Liver (tissue), 9 donors: Measurements from ENCODE around the gene ABLIM2. TPM values are rescaled to one million over a fixed set of nuclear protein-coding genes. Genes with fewer than 3 reads are reported as not detected.
"Not testable (repeated sequence)": the region's sequence is repeated elsewhere in the genome, so short reads cannot be mapped to it uniquely, and the experiment has no call there.

Experiments
- DNase-seq: peaks from one replicate; pipeline ENCODE4 v3.0.0-alpha.2; 2017; ENCODE audit warnings: low spot score
- H3K27ac ChIP-seq, 2 donors: one replicate each; pipeline ENCODE4 v1.7.0; 2013; ENCODE audit warnings: inconsistent platforms in 2 of 2, low read length in 2 of 2, control low read depth in 1 of 2, low read depth in 1 of 2, mild to moderate bottlenecking in 1 of 2
- H3K27me3 ChIP-seq, 4 donors: one replicate each; pipeline versions ENCODE4 v1.6.1 to v1.7.0; 2013; ENCODE audit warnings: low read length in 3 of 4, inconsistent platforms in 1 of 4, mild to moderate bottlenecking in 1 of 4, moderate library complexity in 1 of 4; ENCODE audit not compliant: control insufficient read depth in 4 of 4, insufficient read depth in 4 of 4
- H3K36me3 ChIP-seq, 4 donors: one replicate each; pipeline versions ENCODE4 v1.6.1 to v1.7.0; 2013; ENCODE audit warnings: low read length in 3 of 4, mild to moderate bottlenecking in 3 of 4, low read depth in 1 of 4, moderate library complexity in 1 of 4; ENCODE audit not compliant: control insufficient read depth in 4 of 4, insufficient read depth in 3 of 4
- H3K4me1 ChIP-seq, 4 donors: one replicate each; pipeline versions ENCODE4 v1.6.1 to v1.7.0; 2013; ENCODE audit warnings: low read length in 3 of 4, mild to moderate bottlenecking in 3 of 4, moderate library complexity in 1 of 4; ENCODE audit not compliant: control insufficient read depth in 4 of 4, insufficient read depth in 4 of 4
- H3K4me3 ChIP-seq, 3 donors: one replicate each; pipeline versions ENCODE4 v1.6.1 to v1.7.0; 2013; ENCODE audit warnings: low read length in 3 of 3, control low read depth in 1 of 3, low read depth in 1 of 3, mild to moderate bottlenecking in 1 of 3
- H3K9ac ChIP-seq, 2 donors: one replicate each; pipeline ENCODE4 v1.7.0; 2013; ENCODE audit warnings: low read length in 2 of 2, mild to moderate bottlenecking in 2 of 2, moderate library complexity in 2 of 2, control low read depth in 1 of 2, low read depth in 1 of 2
- H3K9me3 ChIP-seq, 4 donors: one replicate each; pipeline versions ENCODE4 v1.6.1 to v1.7.0; 2013; ENCODE audit warnings: low read length in 3 of 4; ENCODE audit not compliant: control insufficient read depth in 4 of 4
- ATF3 ChIP-seq: IDR thresholded peaks from 2 replicates; pipeline ENCODE4 v1.6.1; 2016; ENCODE audit warnings: antibody characterized with exemption
- EGR1 ChIP-seq, 2 donors: IDR thresholded peaks; 2 replicates each; pipeline ENCODE4 v1.6.1; 2016 to 2018; ENCODE audit warnings: antibody characterized with exemption in 2 of 2, low read depth in 2 of 2
- FOXA1 ChIP-seq: IDR thresholded peaks from 2 replicates; pipeline ENCODE4 v1.6.1; 2016; ENCODE audit warnings: antibody characterized with exemption
- FOXA2 ChIP-seq: IDR thresholded peaks from 2 replicates; pipeline ENCODE4 v1.6.1; 2016; ENCODE audit warnings: antibody characterized with exemption
- GABPA ChIP-seq, 2 donors: IDR thresholded peaks in 1 of 2; conservative IDR thresholded peaks in 1 of 2; 2 replicates each; pipeline ENCODE4 v1.6.1; 2016; ENCODE audit warnings: antibody characterized with exemption in 2 of 2, mild to moderate bottlenecking in 1 of 2, moderate library complexity in 1 of 2
- HNF4A ChIP-seq, 2 donors: conservative IDR thresholded peaks; 2 replicates each; pipeline ENCODE4 v1.6.1; 2016; ENCODE audit warnings: antibody characterized with exemption in 2 of 2, mild to moderate bottlenecking in 2 of 2
- HNF4G ChIP-seq: IDR thresholded peaks from 2 replicates; pipeline ENCODE4 v1.6.1; 2016; ENCODE audit warnings: antibody characterized with exemption
- JUND ChIP-seq, 2 donors: IDR thresholded peaks; 2 replicates each; pipeline ENCODE4 v1.6.1; 2016; ENCODE audit warnings: antibody characterized with exemption in 2 of 2
- MAX ChIP-seq: IDR thresholded peaks from 2 replicates; pipeline ENCODE4 v1.6.1; 2016; ENCODE audit warnings: antibody characterized with exemption
- NR2F2 ChIP-seq: IDR thresholded peaks from 2 replicates; pipeline ENCODE4 v1.6.1; 2016; ENCODE audit warnings: antibody characterized with exemption
- RAD21 ChIP-seq, 2 donors: IDR thresholded peaks; 2 replicates each; pipeline ENCODE4 v1.6.1; 2016; ENCODE audit warnings: antibody characterized with exemption in 2 of 2, mild to moderate bottlenecking in 2 of 2
- RXRA ChIP-seq, 2 donors: IDR thresholded peaks; 2 replicates each; pipeline ENCODE4 v1.6.1; 2017 to 2018; ENCODE audit warnings: antibody characterized with exemption in 2 of 2, mild to moderate bottlenecking in 1 of 2
- SP1 ChIP-seq: IDR thresholded peaks from 2 replicates; pipeline ENCODE4 v1.6.1; 2018; ENCODE audit warnings: antibody characterized with exemption, mild to moderate bottlenecking
- TAF1 ChIP-seq: conservative IDR thresholded peaks from 2 replicates; pipeline ENCODE4 v1.6.1; 2016; ENCODE audit warnings: antibody characterized with exemption, mild to moderate bottlenecking
- YY1 ChIP-seq: IDR thresholded peaks from 2 replicates; pipeline ENCODE4 v1.6.1; 2016; ENCODE audit warnings: antibody characterized with exemption, mild to moderate bottlenecking
- WGBS: extraction: QIAGEN DNeasy Blood & Tissue Kit; methylation state at CpG from one replicate; pipeline ENCODE4 v1.1.7; 2013; 5-methylcytosine and 5-hydroxymethylcytosine counted together
- polyA plus RNA-seq, 2 donors: library from polyadenylated mRNA; stranded (reverse) in 1 of 2; unstranded in 1 of 2; fragments of 200-250 nt in 1 of 2; fragments of >200 nt in 1 of 2; fragmentation: Nextera tagmentation in 1 of 2; extraction: Ambion mirVana in 1 of 2; gene quantifications; one replicate each; pipeline versions ENCODE4 v1.2.1 to v1.2.3, GENCODE V29; 2013 to 2015
- total RNA-seq, 2 donors: library from RNA; depleted of rRNA; stranded (reverse); fragments of >200 nt; gene quantifications; one replicate each; pipeline ENCODE4 v1.2.3, GENCODE V29; 2014
- TF ChIP-seq, protein P1 (sequence below): fragments of 150-350 bp; IDR thresholded peaks from 2 replicates; pipeline ENCODE4 v1.5.1; 2017; ENCODE audit warnings: improper control_type of control experiment, low read depth, low read length; ENCODE audit not compliant: missing input control
- TF ChIP-seq, protein P2 (sequence below): IDR thresholded peaks from 2 replicates; pipeline ENCODE4 v1.6.1; 2016; ENCODE audit warnings: antibody characterized with exemption, mild to moderate bottlenecking
- TF ChIP-seq, protein P3 (sequence below): IDR thresholded peaks from 2 replicates; pipeline ENCODE4 v1.6.1; 2016; ENCODE audit warnings: antibody characterized with exemption
- donor health status: healthy.
- donor health status: healthy.
- donor health status: healthy.
- donor health status: healthy.
- donor health status: healthy.

ABLIM2 gene
- total and polyA plus RNA-seq, 4 donors: 0.75 to 2.5 (median 0.93) TPM

DNA sequence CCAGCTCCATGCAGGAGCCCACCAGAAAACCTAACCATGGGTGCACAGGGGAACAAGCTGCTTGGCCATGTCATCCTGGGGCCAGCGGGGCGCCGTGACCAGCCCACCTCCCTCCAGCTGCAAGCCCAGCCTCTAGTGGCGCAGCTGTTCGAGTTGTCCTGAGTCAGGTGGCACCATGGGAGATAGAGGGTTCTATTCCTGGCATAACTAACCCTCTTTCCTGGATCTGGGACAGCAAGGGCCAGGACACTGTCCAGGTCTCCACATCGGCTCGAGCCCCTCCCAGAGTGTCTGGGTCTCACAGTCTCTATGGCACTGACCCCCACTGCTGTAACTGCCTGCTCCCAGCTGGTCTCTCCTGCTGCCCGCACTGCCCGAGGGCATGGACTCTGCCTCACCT is 16.7 kb downstream of the ABLIM2 start (continued):
- TF ChIP-seq SP1: no peak
- no peak for TF ChIP-seq HNF4A (conservative IDR thresholded peaks at IDR 0.05)
- no peak for TF ChIP-seq JUND (IDR thresholded peaks at IDR 0.05)
- no peak for TF ChIP-seq RXRA (IDR thresholded peaks at IDR 0.05)
- no peak for TF ChIP-seq FOXA1

DNA sequence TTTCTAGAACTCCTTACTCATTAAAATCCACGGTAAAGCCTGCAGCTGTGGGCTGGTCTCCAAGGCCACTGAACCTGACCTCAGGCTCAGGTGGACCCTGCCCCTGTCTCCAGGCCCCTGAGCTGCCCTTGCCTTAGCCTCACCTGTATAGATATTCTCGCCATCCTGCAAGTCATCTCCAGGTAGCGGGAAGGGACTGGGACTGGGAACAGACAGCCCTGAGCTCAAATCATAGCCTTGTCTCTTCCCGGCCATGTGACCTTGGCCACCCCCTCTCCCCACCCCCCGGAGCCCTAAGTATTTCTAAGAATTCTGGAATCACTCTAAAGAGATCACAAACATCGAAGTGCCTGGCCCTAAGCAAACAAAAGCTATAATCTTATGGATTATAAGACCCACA is 17.7 kb downstream of the ABLIM2 start:
- Histone ChIP-seq H3K36me3 (no peaks in the 10 kb centered on the region), H3K9me3 (no peaks in the 10 kb centered on the region), H3K9ac (no peak overlapping the region), H3K4me1 (peaks cover 4 to 20% (median 16%) of the 10 kb centered on the region in 4 donors), H3K4me3 (no peak overlapping the region), H3K27ac (no peak overlapping the region), H3K27me3 (no peaks in the 10 kb centered on the region)
- WGBS: 81% methylated on average over 6 of the region's 6 CpGs
- DNase-seq: no peak
- TF ChIP-seq FOXA1 (no peak), JUND (IDR thresholded peaks at IDR 0.05) (no peak), HNF4G (no peak), SP1 (no peak), NR2F2 (no peak), TAF1 (no peak), HNF4A (conservative IDR thresholded peaks at IDR 0.05) (no peak), FOXA2 (no peak), GABPA (IDR thresholded peaks at IDR 0.05 in 1 of 2, conservative IDR thresholded peaks at IDR 0.05 in 1 of 2) (no peak), ATF3 (no peak), RXRA (IDR thresholded peaks at IDR 0.05) (no peak), YY1 (no peak), EGR1 (IDR thresholded peaks at IDR 0.05; ENCODE audit: low read depth in 2 of 2) (no peak), RAD21 (IDR thresholded peaks at IDR 0.05) (no peak), MAX (no peak)
- TF ChIP-seq, protein P1, sequence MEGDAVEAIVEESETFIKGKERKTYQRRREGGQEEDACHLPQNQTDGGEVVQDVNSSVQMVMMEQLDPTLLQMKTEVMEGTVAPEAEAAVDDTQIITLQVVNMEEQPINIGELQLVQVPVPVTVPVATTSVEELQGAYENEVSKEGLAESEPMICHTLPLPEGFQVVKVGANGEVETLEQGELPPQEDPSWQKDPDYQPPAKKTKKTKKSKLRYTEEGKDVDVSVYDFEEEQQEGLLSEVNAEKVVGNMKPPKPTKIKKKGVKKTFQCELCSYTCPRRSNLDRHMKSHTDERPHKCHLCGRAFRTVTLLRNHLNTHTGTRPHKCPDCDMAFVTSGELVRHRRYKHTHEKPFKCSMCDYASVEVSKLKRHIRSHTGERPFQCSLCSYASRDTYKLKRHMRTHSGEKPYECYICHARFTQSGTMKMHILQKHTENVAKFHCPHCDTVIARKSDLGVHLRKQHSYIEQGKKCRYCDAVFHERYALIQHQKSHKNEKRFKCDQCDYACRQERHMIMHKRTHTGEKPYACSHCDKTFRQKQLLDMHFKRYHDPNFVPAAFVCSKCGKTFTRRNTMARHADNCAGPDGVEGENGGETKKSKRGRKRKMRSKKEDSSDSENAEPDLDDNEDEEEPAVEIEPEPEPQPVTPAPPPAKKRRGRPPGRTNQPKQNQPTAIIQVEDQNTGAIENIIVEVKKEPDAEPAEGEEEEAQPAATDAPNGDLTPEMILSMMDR: no peak
- TF ChIP-seq, protein P2, sequence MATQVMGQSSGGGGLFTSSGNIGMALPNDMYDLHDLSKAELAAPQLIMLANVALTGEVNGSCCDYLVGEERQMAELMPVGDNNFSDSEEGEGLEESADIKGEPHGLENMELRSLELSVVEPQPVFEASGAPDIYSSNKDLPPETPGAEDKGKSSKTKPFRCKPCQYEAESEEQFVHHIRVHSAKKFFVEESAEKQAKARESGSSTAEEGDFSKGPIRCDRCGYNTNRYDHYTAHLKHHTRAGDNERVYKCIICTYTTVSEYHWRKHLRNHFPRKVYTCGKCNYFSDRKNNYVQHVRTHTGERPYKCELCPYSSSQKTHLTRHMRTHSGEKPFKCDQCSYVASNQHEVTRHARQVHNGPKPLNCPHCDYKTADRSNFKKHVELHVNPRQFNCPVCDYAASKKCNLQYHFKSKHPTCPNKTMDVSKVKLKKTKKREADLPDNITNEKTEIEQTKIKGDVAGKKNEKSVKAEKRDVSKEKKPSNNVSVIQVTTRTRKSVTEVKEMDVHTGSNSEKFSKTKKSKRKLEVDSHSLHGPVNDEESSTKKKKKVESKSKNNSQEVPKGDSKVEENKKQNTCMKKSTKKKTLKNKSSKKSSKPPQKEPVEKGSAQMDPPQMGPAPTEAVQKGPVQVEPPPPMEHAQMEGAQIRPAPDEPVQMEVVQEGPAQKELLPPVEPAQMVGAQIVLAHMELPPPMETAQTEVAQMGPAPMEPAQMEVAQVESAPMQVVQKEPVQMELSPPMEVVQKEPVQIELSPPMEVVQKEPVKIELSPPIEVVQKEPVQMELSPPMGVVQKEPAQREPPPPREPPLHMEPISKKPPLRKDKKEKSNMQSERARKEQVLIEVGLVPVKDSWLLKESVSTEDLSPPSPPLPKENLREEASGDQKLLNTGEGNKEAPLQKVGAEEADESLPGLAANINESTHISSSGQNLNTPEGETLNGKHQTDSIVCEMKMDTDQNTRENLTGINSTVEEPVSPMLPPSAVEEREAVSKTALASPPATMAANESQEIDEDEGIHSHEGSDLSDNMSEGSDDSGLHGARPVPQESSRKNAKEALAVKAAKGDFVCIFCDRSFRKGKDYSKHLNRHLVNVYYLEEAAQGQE: no peak
- TF ChIP-seq, protein P3, sequence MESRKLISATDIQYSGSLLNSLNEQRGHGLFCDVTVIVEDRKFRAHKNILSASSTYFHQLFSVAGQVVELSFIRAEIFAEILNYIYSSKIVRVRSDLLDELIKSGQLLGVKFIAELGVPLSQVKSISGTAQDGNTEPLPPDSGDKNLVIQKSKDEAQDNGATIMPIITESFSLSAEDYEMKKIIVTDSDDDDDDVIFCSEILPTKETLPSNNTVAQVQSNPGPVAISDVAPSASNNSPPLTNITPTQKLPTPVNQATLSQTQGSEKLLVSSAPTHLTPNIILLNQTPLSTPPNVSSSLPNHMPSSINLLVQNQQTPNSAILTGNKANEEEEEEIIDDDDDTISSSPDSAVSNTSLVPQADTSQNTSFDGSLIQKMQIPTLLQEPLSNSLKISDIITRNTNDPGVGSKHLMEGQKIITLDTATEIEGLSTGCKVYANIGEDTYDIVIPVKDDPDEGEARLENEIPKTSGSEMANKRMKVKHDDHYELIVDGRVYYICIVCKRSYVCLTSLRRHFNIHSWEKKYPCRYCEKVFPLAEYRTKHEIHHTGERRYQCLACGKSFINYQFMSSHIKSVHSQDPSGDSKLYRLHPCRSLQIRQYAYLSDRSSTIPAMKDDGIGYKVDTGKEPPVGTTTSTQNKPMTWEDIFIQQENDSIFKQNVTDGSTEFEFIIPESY: no peak

- H3K36me3 ChIP-seq, H3K9ac ChIP-seq, H3K27me3 ChIP-seq, H3K4me3 ChIP-seq, H3K27ac ChIP-seq, DNase-seq, H3K9me3 ChIP-seq: not testable (repeated sequence)
- peaks cover 4 to 10% (median 6%) of the 10 kb centered on the region in 4 donors for H3K4me1 ChIP-seq
- WGBS: 97% methylated on average over 5 of the region's 5 CpGs
Observed at GRCh38 chr4:8139726-8140125, 18.9 kb downstream of the ABLIM2 start.
